ENCODE measurements around the gene OR2H2. TPM values are rescaled to one million over a fixed set of nuclear protein-coding genes. Genes with fewer than 3 reads are reported as not detected.
A peak's percentile ranks its signal among the peaks of the same experiment; 100 is the strongest.

Gene OR2H2
- total RNA-seq, 2 donors from 2014 or later = not detected

- Mint-ChIP-seq H3K9me3 (no peaks in the 10 kb centered on the region), H3K27ac (no peak overlapping the region), H3K36me3 (no peaks in the 10 kb centered on the region), H3K27me3 (peaks cover 9 to 23% of the 10 kb centered on the region in 2 donors), H3K4me1 (ENCODE audit: low read depth in 2 of 2) (no peaks in the 10 kb centered on the region), H3K4me3 (no peak overlapping the region)
- DNase-seq (ENCODE audit: low spot score) (no peak), ATAC-seq (no peak)
These were observed 17.8 kb downstream of the OR2H2 start for GRCh38 chr6:29602564-29603361.

DNA sequence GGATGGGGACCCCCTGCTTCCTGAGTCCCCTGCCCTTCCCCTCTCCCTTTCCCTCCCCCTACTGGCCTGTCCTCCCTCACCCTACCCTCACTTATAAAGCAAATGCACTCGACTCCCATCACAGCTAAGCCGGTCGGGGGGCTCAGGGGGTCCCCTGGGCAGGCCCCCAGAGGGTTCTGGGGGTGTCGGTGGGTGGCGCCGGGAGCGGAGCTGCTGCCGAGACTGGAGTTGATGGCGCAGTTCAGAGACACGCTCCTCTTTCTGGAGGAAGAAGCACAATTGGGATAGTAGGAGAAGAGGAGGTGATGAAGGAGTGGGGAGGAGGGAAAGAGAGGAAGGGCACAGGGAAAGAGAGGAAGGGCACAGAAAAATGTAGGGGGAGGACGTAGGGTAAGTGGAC, 18.5 kb downstream of the OR2H2 start:
- no peak for DNase-seq (ENCODE audit: low spot score)

DNA sequence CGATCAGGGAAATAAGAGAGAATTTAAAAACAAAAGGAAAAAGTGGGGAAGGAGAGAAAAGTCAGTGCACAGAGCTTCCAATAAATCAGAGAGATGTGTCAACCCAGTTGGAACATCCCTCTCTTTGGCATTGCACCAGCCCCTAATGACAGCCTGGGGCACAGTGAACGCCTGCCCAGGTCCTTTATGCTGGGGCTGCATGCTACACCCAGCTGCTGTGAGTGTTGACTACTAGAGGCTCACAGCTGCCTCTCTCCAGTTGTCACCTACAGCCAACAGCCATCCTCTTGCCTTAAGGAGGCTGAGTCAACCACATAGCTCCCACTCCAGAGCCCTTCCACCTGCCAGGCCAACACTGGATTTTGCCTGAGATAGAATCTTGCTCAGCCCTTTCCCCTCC, 19.0 kb downstream of the OR2H2 start:
- Mint-ChIP-seq H3K27me3 (peaks cover 9 to 20% of the 10 kb centered on the region in 2 donors), H3K4me3 (no peak overlapping the region), H3K27ac (no peak overlapping the region), H3K4me1 (ENCODE audit: low read depth in 2 of 2) (no peaks in the 10 kb centered on the region), H3K9me3 (no peaks in the 10 kb centered on the region), H3K36me3 (no peaks in the 10 kb centered on the region)
- no peak for ATAC-seq
- no peak for DNase-seq (ENCODE audit: low spot score)

More for the DNA sequence above, 18.5 kb downstream of the OR2H2 start:
- no peak for ATAC-seq
- Mint-ChIP-seq H3K9me3 (no peaks in the 10 kb centered on the region), H3K4me1 (ENCODE audit: low read depth in 2 of 2) (no peaks in the 10 kb centered on the region), H3K4me3 (no peak overlapping the region), H3K27ac (no peak overlapping the region), H3K36me3 (no peaks in the 10 kb centered on the region), H3K27me3 (peaks cover 9 to 21% of the 10 kb centered on the region in 2 donors)

DNA sequence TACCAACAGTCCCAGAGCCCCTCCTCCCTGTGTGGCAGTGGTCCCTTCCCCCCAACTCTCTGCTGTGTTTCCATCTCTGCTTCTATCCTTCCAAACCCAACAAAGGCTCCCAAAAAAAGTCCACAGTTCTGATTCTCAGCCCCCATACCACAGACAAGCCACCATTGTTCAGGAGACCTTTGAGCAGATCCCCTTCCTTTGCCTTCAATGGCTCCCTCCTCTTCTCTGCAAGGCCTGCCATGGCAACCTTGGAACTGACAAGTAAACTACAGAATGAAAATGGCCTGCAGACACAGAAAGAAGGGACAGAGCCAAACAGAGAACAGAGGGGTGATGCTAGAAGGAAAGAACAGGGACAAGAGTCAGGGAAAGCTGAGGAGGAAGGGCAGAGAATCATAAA, 23.2 kb downstream of the OR2H2 start:
- Mint-ChIP-seq H3K27me3 (peaks cover under 1 to 8% of the 10 kb centered on the region in 2 donors), H3K9me3 (no peaks in the 10 kb centered on the region), H3K4me1 (ENCODE audit: low read depth in 2 of 2) (no peaks in the 10 kb centered on the region), H3K4me3 (no peak overlapping the region), H3K36me3 (no peaks in the 10 kb centered on the region), H3K27ac (no peak overlapping the region)
- DNase-seq (ENCODE audit: low spot score) = no peak
- no peak for ATAC-seq

DNA sequence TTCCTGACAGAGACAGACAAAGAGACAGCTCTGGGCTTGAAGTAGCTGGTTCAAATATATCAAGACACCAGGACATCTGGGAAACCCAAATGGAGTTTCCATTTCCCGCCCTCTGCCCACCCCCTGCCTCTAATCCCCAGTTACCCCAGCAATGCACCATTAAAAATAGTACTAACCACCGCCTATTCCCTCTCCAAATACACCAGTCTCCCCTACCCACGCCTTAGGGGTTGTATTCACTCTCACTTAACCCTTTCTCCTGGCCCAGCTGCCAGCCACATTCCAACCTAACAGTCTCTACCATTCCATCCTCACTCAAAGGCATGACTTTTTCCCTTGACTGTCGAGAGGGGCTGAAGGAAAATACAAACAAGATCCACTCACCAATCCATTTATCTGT, 25.6 kb downstream of the OR2H2 start:
- Mint-ChIP-seq H3K9me3 (no peaks in the 10 kb centered on the region), H3K4me1 (ENCODE audit: low read depth in 2 of 2) (no peaks in the 10 kb centered on the region), H3K27me3 (peaks cover 0 to 7% of the 10 kb centered on the region in 2 donors), H3K4me3 (no peak overlapping the region), H3K27ac (no peak overlapping the region), H3K36me3 (no peaks in the 10 kb centered on the region)
- DNase-seq (ENCODE audit: low spot score) = no peak
- ATAC-seq = no peak

DNA sequence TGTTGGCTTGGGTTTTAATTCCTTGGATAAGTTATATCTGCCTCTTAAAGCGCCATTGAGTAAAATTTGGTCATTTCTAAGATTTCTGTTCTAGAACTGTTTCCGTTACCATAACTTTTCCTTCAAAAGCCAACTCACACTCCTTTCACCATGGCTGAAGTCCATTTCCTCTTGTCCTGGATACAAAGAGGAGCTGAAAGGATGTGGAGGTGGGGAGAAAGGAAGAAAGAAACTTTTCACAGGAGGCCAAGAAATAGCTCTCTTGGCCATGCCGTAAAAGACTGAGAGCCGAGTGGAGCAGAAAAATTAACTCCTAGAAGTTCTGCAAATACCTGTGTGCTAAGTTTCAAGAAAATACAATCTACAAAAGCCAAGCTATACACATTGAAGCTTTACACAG, 26.5 kb downstream of the OR2H2 start:
- Mint-ChIP-seq H3K9me3 (no peaks in the 10 kb centered on the region), H3K4me3 (no peak overlapping the region), H3K4me1 (ENCODE audit: low read depth in 2 of 2) (no peaks in the 10 kb centered on the region), H3K27me3 (peaks cover 0 to 7% of the 10 kb centered on the region in 2 donors), H3K27ac (no peak overlapping the region), H3K36me3 (no peaks in the 10 kb centered on the region)
- no peak for ATAC-seq
- DNase-seq (ENCODE audit: low spot score) = no peak

GRCh38 chr6:29617782-29618554, 33.0 kb downstream of the OR2H2 start:
- Mint-ChIP-seq H3K27me3 (peaks cover 6% of the 10 kb centered on the region in 2 donors), H3K4me3 (no peak overlapping the region), H3K4me1 (ENCODE audit: low read depth in 2 of 2) (no peaks in the 10 kb centered on the region), H3K27ac (no peak overlapping the region), H3K9me3 (no peaks in the 10 kb centered on the region), H3K36me3 (no peaks in the 10 kb centered on the region)
- ATAC-seq (no peak), DNase-seq (ENCODE audit: low spot score) (no peak)

- Mint-ChIP-seq H3K27ac (no peak overlapping the region), H3K36me3 (no peaks in the 10 kb centered on the region), H3K9me3 (no peaks in the 10 kb centered on the region), H3K4me3 (no peak overlapping the region), H3K27me3 (peaks cover 6 to 14% of the 10 kb centered on the region in 2 donors), H3K4me1 (ENCODE audit: low read depth in 2 of 2) (no peaks in the 10 kb centered on the region)
- DNase-seq (ENCODE audit: low spot score) (no peak), ATAC-seq (no peak)
These were observed 34.7 kb downstream of the OR2H2 start for GRCh38 chr6:29619578-29620160.

GRCh38 chr6:29620630-29621029, 35.7 kb downstream of the OR2H2 start:
- ATAC-seq = no peak

DNA sequence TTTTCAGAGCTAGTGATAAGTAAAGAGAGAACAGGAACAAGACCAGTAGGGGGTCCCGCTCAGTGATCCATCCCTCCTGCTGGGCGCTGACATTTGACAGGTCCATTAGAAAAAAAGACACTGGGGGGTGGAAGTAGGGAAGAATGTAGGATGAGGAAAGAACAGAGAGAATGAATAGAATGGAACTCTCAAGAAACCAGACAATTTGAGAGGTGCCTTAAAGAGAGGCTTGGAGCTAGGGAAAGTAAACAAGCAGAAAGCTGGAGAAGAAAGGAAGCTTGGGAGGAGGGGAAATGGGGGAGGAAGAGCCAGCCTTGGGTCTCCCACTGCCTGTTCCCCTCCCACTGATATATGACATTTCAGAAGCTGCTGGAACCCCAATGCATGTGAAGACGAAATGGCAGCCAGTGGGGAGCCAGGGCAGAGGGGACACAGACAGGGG, 39.6 kb downstream of the OR2H2 start:
- H3K4me3 Mint-ChIP-seq = no peak overlapping the region
- no peaks in the 10 kb centered on the region for H3K9me3 Mint-ChIP-seq
- peaks cover 25 to 34% of the 10 kb centered on the region in 2 donors for H3K27me3 Mint-ChIP-seq
- ATAC-seq = no peak
- H3K36me3 Mint-ChIP-seq = no peaks in the 10 kb centered on the region
- no peak for DNase-seq (ENCODE audit: low spot score)
- no peak overlapping the region for H3K27ac Mint-ChIP-seq
- peaks cover 10 to 15% of the 10 kb centered on the region in 2 donors for H3K4me1 Mint-ChIP-seq (ENCODE audit: low read depth in 2 of 2)

More at GRCh38 chr6:29620630-29621029, 35.7 kb downstream of the OR2H2 start:
- no peak overlapping the region for H3K27ac Mint-ChIP-seq
- no peaks in the 10 kb centered on the region for H3K4me1 Mint-ChIP-seq (ENCODE audit: low read depth in 2 of 2)
- H3K4me3 Mint-ChIP-seq = no peak overlapping the region
- H3K27me3 Mint-ChIP-seq = peaks cover 9 to 19% of the 10 kb centered on the region in 2 donors
- H3K9me3 Mint-ChIP-seq = no peaks in the 10 kb centered on the region
- no peaks in the 10 kb centered on the region for H3K36me3 Mint-ChIP-seq
- DNase-seq (ENCODE audit: low spot score) = no peak

- Mint-ChIP-seq H3K4me3 (no peak overlapping the region), H3K27ac (no peak overlapping the region), H3K36me3 (no peaks in the 10 kb centered on the region), H3K4me1 (ENCODE audit: low read depth in 2 of 2) (peaks cover 10 to 17% of the 10 kb centered on the region in 2 donors), H3K9me3 (no peaks in the 10 kb centered on the region), H3K27me3 (peaks cover 30 to 39% of the 10 kb centered on the region in 2 donors)
- DNase-seq (ENCODE audit: low spot score) = no peak
- no peak for ATAC-seq
These were observed 40.5 kb downstream of the OR2H2 start for GRCh38 chr6:29625337-29625930.

DNA sequence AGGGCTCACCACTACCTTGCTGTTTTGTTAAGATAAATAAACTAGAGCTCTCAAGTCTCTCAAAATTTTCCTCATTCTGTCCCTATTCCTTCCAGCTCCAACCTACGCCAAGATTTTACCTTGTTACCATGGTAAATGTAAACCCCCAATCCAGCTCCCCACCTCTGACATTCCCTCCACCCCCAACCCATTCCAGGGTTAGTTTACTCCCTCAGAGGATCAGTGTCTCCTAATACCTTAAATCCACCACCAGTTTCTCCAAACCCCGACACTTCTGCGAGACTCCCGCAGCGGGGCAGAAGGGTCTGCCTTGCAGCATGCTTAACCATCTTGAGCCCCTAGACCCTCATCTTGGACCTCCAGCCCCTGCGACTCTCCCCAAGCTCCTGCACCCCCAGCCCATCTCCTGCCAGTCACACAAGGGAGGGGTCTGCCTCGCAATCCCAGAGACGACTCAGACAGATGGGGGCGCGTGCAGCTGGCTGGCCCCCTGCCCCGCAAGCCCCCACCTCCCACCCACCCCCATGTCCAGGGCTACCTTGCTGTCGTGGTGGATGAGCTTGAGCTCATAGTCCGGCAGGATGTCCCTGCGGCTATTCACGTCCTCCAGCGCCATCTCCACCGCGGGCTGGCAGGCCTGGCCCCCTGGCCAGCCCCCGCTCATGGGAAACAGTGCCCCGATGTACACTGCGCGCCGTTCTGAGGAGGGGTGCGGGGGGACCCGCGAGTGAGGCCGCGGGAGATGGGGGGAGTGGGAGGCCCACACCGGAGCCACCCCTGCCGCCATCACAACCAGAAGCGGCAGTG, 42.2 kb downstream of the OR2H2 start:
- peaks cover 48 to 53% of the 10 kb centered on the region in 2 donors for H3K27me3 Mint-ChIP-seq
- ATAC-seq = no peak
- peaks cover 19 to 30% of the 10 kb centered on the region in 2 donors for H3K4me1 Mint-ChIP-seq (ENCODE audit: low read depth in 2 of 2)

More for the DNA sequence above, 42.2 kb downstream of the OR2H2 start:
- no peak for DNase-seq (ENCODE audit: low spot score)
- peak overlapping the region; percentile 32 for H3K4me3 Mint-ChIP-seq
- H3K36me3 Mint-ChIP-seq = no peaks in the 10 kb centered on the region
- H3K9me3 Mint-ChIP-seq = no peaks in the 10 kb centered on the region
- no peak overlapping the region for H3K27ac Mint-ChIP-seq

All from natural killer cell treated with Interleukin-12 subunit alpha and Interleukin-12 subunit beta and Interleukin-15 and Interleukin-18, amount 100 ng/mL, for 72 hours (primary cell).